HFFc6 (cell line): Measurements from ENCODE around the gene ADK. TPM values are rescaled to one million over a fixed set of nuclear protein-coding genes. Genes with fewer than 3 reads are reported as not detected.
A peak's percentile ranks its signal among the peaks of the same experiment; 100 is the strongest.

Experiments
- DNase-seq: peaks from one replicate; pipeline ENCODE4 v3.0.0-alpha.2; 2018
- H3K27ac Mint-ChIP-seq: 2 replicates; pipeline ENCODE4 v1.8.0; 2020; ENCODE audit warnings: mild to moderate bottlenecking, mixed read lengths
- H3K27me3 Mint-ChIP-seq: 2 replicates; pipeline ENCODE4 v1.8.0; 2021; ENCODE audit warnings: mild to moderate bottlenecking, moderate library complexity, mixed read lengths; ENCODE audit not compliant: insufficient read depth
- H3K36me3 Mint-ChIP-seq: 2 replicates; pipeline ENCODE4 v1.8.0; 2021; ENCODE audit warnings: low read depth, mixed read lengths
- H3K4me1 Mint-ChIP-seq: 2 replicates; pipeline ENCODE4 v1.8.0; 2020; ENCODE audit warnings: low read depth, mixed read lengths
- H3K4me3 Mint-ChIP-seq: 2 replicates; pipeline ENCODE4 v1.8.0; 2020; ENCODE audit warnings: mild to moderate bottlenecking, moderate library complexity, mixed read lengths
- H3K9me3 Mint-ChIP-seq: 2 replicates; pipeline ENCODE4 v1.8.0; 2020; ENCODE audit warnings: mild to moderate bottlenecking, mixed read lengths
- CTCF ChIP-seq: fragments of 200-600 bp; sonication (generic); IDR thresholded peaks from 2 replicates; pipeline ENCODE4 v1.5.0; 2021; ENCODE audit warnings: antibody characterized with exemption, mild to moderate bottlenecking
- total RNA-seq, 6 experiments: library from RNA; stranded (reverse); fragmentation: NEBNext Ultra II Directional; extraction: Animal tissue kit (Norgen Biotek cat#: 25700); gene quantifications; 2 replicates in 1 of 6; 3 replicates in 5 of 6; pipeline ENCODE4 v1.2.3, GENCODE V29; 2021

The ADK gene
- total RNA-seq, 6 experiments from 2014 or later, result 74.1 to 97.6 (median 86.0) TPM

DNA sequence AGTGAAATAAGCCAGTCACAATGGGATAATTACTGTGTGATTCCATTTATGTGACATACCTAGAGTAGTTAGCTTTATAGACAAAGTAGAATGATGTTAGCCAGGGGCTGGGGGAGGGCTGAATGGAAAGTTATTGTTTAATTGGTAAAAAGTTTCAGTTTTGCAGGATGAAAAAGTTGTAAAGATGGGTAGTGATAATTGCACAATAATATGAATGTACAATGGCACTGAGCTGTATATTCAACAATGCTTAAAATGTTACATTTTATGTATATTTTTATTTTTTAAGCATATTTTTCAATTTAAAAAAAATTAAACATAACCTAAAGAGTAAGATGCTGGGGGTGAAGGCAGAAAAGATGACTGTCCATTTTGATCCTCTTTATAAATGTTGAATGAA lies 459.3 kb downstream of the ADK start:
- Mint-ChIP-seq H3K36me3 (peaks cover under 1% of the 10 kb centered on the region), H3K9me3 (no peaks in the 10 kb centered on the region), H3K27ac (no peak overlapping the region), H3K4me1 (peaks cover 17% of the 10 kb centered on the region), H3K4me3 (no peak overlapping the region), H3K27me3 (no peaks in the 10 kb centered on the region; the same call in 1 of the 2 replicates)
- DNase-seq, result no peak
- TF ChIP-seq CTCF, result no peak

DNA sequence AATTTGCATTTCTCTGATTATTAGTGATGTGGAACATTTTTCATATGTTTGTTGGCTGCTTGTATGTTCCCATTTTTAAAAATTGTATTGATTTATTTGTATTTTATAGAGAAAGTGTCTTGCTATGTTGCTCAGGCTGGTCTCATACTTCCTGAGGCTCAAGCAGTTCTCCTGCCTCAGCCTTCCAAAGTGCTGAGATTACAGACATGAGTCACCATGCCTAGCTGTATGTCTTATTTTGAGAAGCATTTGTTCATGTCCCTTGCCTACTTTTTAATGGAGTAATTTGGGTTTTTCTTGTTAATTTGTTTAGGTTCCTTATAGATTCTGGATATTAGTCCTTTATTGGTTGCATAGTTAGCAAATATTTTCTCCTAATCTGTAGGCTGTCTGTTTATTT lies 461.2 kb downstream of the ADK start:
- H3K4me1 Mint-ChIP-seq, result peaks cover 17% of the 10 kb centered on the region
- H3K9me3 Mint-ChIP-seq, result no peaks in the 10 kb centered on the region
- H3K27me3 Mint-ChIP-seq, result no peaks in the 10 kb centered on the region; the same call in 1 of the 2 replicates
- H3K36me3 Mint-ChIP-seq, result no peaks in the 10 kb centered on the region; the same call in none of the 2 replicates
- peak; percentile 17 for DNase-seq
- H3K27ac Mint-ChIP-seq, result peak overlapping the region; percentile 19
- TF ChIP-seq CTCF, result no peak
- no peak overlapping the region for H3K4me3 Mint-ChIP-seq

DNA sequence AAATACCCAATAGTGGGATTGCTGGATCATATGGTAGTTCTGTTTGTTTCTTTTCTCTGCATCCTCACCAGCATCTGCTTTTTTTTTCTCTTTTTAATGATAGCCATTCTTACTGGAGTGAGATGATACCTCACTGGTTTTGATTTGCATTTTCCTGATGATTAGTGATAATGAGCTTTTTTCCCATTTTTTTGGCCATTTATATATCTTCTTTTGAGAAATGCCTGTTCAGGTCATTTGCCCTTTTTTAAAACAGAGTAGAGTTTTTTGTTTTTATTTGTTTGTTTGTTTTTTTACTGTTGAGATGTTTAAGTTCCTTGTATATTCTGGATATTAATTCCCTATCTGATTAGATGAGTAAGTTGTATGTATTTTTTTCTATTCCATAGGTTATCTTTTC lies 469.6 kb downstream of the ADK start:
- DNase-seq, result no peak
- Mint-ChIP-seq H3K9me3 (peaks cover 17% of the 10 kb centered on the region), H3K36me3 (peaks cover 43% of the 10 kb centered on the region), H3K4me1 (no peaks in the 10 kb centered on the region), H3K4me3 (no peak overlapping the region), H3K27me3 (no peaks in the 10 kb centered on the region), H3K27ac (no peak overlapping the region)
- TF ChIP-seq CTCF, result no peak

- H3K4me3 Mint-ChIP-seq, result no peak overlapping the region
- peaks cover 8% of the 10 kb centered on the region for H3K9me3 Mint-ChIP-seq
- H3K27me3 Mint-ChIP-seq, result no peaks in the 10 kb centered on the region
- peaks cover 28% of the 10 kb centered on the region for H3K36me3 Mint-ChIP-seq
- no peak overlapping the region for H3K27ac Mint-ChIP-seq
- H3K4me1 Mint-ChIP-seq, result no peaks in the 10 kb centered on the region
- no peak for DNase-seq
- no peak for TF ChIP-seq CTCF
These were observed 472.8 kb downstream of the ADK start for GRCh38 chr10:74623786-74624185.

- TF ChIP-seq CTCF, result no peak
- H3K9me3 Mint-ChIP-seq, result peaks cover 6% of the 10 kb centered on the region
- H3K27ac Mint-ChIP-seq, result no peak overlapping the region
- no peaks in the 10 kb centered on the region for H3K4me1 Mint-ChIP-seq
- H3K36me3 Mint-ChIP-seq, result peaks cover 25% of the 10 kb centered on the region
- DNase-seq, result no peak
- H3K4me3 Mint-ChIP-seq, result no peak overlapping the region
- no peaks in the 10 kb centered on the region for H3K27me3 Mint-ChIP-seq
These were observed 473.5 kb downstream of the ADK start for GRCh38 chr10:74624501-74624900.

DNA sequence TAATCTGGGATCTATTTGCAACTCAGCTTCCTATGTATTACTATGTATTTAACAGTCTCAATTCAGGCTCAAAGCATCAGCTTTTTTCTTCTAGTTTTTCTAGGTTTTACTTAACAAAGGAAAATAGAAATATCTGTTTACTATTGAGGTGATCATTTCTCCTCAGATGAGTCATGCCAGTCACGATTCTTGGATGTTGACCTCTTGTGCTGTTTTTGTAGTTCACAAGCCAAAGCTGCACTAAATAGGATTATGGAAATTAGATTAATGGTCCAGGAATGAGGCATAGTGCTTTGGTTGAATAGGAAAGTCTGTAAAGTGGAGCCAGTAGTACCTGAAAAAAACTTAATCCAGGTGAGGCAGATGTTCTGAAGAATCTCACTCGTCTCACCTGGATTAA lies 477.1 kb downstream of the ADK start:
- H3K4me3 Mint-ChIP-seq, result no peak overlapping the region
- H3K36me3 Mint-ChIP-seq, result peaks cover 7% of the 10 kb centered on the region
- no peaks in the 10 kb centered on the region for H3K9me3 Mint-ChIP-seq
- DNase-seq, result no peak
- no peak overlapping the region for H3K27ac Mint-ChIP-seq
- TF ChIP-seq CTCF, result no peak
- no peaks in the 10 kb centered on the region for H3K27me3 Mint-ChIP-seq
- no peaks in the 10 kb centered on the region for H3K4me1 Mint-ChIP-seq
